Psoas muscle (tissue), 8 donors: ENCODE data around the gene STK10. TPM values are rescaled to one million over a fixed set of nuclear protein-coding genes. Genes with fewer than 3 reads are reported as not detected.
A peak's percentile ranks its signal among the peaks of the same experiment; 100 is the strongest.

Source experiments
- ATAC-seq, 4 donors: fragments of 200-7000 bp; cut with Tn5 transposase; one replicate each; pipeline ENCODE4 v1.9.1; 2020; ENCODE audit warnings: moderate library complexity in 3 of 4, mild to moderate bottlenecking in 2 of 4
- DNase-seq, 2 donors: peaks; one replicate each; pipeline ENCODE4 v3.0.0-alpha.2; 2020
- H3K27ac ChIP-seq: fragments of 200-600 bp; one replicate; pipeline ENCODE4 v1.8.0; 2022
- H3K27me3 ChIP-seq, 3 donors: fragments of 200-600 bp in 1 of 3; one replicate each; pipeline versions ENCODE4 v1.6.1 to v1.8.0; 2013 to 2022; ENCODE audit warnings: low read length in 2 of 3, mild to moderate bottlenecking in 2 of 3, moderate library complexity in 1 of 3; ENCODE audit not compliant: insufficient read depth in 3 of 3
- H3K36me3 ChIP-seq, 2 donors: fragments of 200-600 bp in 1 of 2; one replicate each; pipeline versions ENCODE4 v1.6.1 to v1.8.0; 2013 to 2022; ENCODE audit warnings: low read depth in 1 of 2, mild to moderate bottlenecking in 1 of 2, moderate library complexity in 1 of 2; ENCODE audit not compliant: insufficient read depth in 1 of 2
- H3K4me1 ChIP-seq: fragments of 200-600 bp; one replicate; pipeline ENCODE4 v1.8.0; 2022
- H3K4me3 ChIP-seq: fragments of 200-600 bp; one replicate; pipeline ENCODE4 v1.8.0; 2022; ENCODE audit warnings: mild to moderate bottlenecking
- H3K9me3 ChIP-seq: fragments of 200-600 bp; one replicate; pipeline ENCODE4 v1.8.0; 2022
- WGBS, 3 donors: extraction: QIAGEN DNeasy Blood & Tissue Kit; methylation state at CpG; one replicate each; pipeline versions ENCODE4 v1.1.6 to v1.1.7; 2013; 5-methylcytosine and 5-hydroxymethylcytosine counted together
- intact Hi-C, 2 donors: fragments of 100-400 bp; cut with DNase I; formaldehyde crosslinking; loops; one replicate each; pipeline versions ENCODE4 v1.11.0 to v1.14.2; 2022
- polyA plus RNA-seq, 3 donors: library from polyadenylated mRNA; stranded (reverse); fragments of 200-250 nt; gene quantifications; one replicate each; pipeline ENCODE4 v1.2.3, GENCODE V29; 2013
- total RNA-seq, 4 donors: library from RNA; stranded (reverse); fragmentation: NEBNext Ultra II Directional in 2 of 4; extraction: Animal tissue kit (Norgen Biotek cat#: 25700) in 2 of 4; gene quantifications; one replicate each; pipeline versions ENCODE4 v1.2.1 to v1.2.4, GENCODE V29; 2021 to 2023
- TF ChIP-seq, protein P1 (sequence below): fragments of 200-600 bp; IDR thresholded peaks from one replicate; pipeline ENCODE4 v1.8.0; 2022; ENCODE audit warnings: antibody characterized with exemption
- donor health status: healthy with polysubstance abuse.
- donor health status: DM: no; HTN: no; CAD: no; lungs with moderate emphysema.
- donor health status: Bipolar disorder and iron deficiency.
- donor health status: healthy.
- donor health status: DM: yes; HTN: yes; CAD: no.
- donor health status: DM: no; HTN: no; CAD: no.
- donor health status: DM: no; HTN: no; CAD: no.
- donor health status: DM: yes; HTN: yes; CAD: no.

The STK10 gene
- total and polyA plus RNA-seq, 7 donors, result 1.9 to 8.6 (median 6.2) TPM

DNA sequence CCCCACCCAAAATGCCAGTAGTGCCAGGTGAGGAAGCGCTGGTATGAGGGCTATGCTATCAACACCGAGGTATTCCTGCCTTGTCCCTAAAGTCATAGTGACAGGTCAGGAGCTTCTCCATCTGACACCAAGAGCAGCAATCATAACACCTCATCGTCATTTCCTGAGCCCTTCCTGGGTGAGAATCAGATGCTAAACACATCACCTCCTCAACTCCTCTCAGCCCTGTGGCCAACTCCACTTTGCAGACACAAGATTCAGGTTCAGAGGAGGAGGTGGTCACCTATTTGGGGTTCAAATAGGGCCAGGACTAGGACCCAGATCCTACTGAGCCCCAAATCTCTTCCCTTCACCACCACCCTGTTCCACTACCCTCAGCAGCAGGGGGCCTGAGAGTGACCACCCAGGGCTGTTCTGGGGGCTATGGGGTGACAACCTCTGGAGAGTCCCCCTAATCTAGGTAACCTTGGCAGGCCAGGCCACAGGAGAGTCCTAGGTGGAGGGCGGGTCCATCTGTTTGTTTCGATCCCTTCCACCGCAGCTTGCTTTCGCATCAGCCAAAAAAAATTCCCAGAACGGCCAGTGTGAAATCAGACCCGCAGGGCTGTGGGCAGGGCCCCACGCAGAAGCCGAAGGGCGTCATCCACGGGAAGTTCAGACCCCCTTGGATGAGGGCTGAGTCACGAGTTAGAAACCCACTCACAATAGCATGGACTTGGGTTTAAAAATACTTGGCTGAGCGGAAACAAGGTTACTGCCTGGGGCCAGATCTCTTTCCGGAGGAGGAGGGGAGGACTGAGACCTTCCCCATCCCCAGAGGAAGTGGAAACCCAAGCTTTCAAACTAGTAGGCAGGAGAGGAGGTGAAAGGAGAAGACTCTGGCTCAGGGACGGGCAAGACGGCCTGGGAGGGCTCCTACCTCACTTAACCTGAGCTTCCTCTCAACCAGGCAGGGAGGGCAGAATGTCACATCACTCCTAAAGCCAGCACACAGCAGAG, 8.7 kb downstream of the STK10 start:
- Histone ChIP-seq H3K27me3 (no peaks in the 10 kb centered on the region), H3K36me3 (no peaks in the 10 kb centered on the region), H3K4me1 (peaks cover 10% of the 10 kb centered on the region), H3K9me3 (no peaks in the 10 kb centered on the region), H3K27ac (peak overlapping the region; percentile 50), H3K4me3 (peak overlapping the region; percentile 28)
- DNase-seq (no peak), ATAC-seq (peak; percentile 26 to 53 (median 38))
- TF ChIP-seq, protein P1, sequence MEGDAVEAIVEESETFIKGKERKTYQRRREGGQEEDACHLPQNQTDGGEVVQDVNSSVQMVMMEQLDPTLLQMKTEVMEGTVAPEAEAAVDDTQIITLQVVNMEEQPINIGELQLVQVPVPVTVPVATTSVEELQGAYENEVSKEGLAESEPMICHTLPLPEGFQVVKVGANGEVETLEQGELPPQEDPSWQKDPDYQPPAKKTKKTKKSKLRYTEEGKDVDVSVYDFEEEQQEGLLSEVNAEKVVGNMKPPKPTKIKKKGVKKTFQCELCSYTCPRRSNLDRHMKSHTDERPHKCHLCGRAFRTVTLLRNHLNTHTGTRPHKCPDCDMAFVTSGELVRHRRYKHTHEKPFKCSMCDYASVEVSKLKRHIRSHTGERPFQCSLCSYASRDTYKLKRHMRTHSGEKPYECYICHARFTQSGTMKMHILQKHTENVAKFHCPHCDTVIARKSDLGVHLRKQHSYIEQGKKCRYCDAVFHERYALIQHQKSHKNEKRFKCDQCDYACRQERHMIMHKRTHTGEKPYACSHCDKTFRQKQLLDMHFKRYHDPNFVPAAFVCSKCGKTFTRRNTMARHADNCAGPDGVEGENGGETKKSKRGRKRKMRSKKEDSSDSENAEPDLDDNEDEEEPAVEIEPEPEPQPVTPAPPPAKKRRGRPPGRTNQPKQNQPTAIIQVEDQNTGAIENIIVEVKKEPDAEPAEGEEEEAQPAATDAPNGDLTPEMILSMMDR, result no peak
- intact Hi-C loops, result no loop called here
- 52 to 60% (median 58%) methylated on average over 18 of the region's 18 CpGs for WGBS, 3 donors

DNA sequence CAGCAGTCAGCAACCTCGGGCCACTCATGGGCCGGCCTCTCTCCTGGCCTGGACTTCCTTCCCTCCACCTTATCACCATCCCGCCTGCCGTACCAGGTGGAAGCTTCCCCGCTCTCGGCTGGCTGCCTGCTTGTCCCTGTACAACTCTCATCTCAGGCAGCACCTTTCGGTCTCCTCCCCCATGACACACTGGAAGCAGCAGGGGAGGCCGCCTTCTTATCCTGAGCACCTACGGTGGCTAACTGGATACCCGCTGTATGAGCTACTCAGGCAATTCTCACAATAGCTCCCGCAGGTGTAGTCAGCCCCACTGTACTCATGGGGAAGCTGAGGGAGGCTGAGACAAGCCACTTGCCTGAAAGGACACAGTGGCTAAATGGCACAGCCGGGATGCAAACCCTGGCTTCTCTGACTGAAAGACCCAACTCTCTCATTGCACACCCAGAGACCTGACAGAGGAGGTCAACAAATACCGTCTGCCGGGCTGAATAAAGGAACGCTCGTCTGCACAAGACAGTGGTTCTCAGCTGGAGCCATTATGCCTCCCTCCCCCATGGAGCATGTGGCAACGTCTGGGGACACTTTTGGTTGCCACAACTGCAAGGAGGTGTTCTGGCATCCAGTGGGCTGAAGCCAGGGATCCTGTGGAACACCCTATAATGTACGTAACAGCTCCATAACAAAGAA, 9.6 kb downstream of the STK10 start:
- TF ChIP-seq, protein P1, result no peak
- Histone ChIP-seq H3K27ac (peak overlapping the region; percentile 50), H3K27me3 (no peaks in the 10 kb centered on the region), H3K9me3 (no peaks in the 10 kb centered on the region), H3K4me3 (no peak overlapping the region), H3K36me3 (no peaks in the 10 kb centered on the region), H3K4me1 (peaks cover 5% of the 10 kb centered on the region)
- DNase-seq (no peak), ATAC-seq (peak in 1 of 4 donors; percentile 14)
- 76 to 87% (median 83%) methylated on average over 18 of the region's 18 CpGs for WGBS, 3 donors
- intact Hi-C loops, result no loop called here

DNA sequence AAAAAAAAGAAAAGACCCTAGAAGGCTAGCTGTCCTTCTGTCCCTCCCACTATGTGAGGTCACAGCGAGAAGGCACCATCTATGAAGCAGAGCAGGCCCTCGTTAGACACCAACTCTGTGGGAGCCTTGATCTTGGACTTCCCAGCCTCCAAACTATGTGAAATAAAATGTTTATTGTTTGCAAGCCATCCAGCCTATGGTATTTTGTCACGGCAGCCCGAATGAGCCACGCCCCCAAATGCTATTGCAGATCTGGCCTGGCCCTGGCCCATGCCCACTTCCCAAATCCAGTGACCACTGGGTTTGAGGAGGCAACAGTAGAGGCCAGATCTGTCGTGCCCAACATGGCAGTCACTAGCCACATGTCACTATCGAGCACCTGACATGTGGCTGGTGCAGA, 10.8 kb downstream of the STK10 start:
- Histone ChIP-seq H3K9me3 (no peaks in the 10 kb centered on the region), H3K27ac (no peak overlapping the region), H3K4me1 (peaks cover 4% of the 10 kb centered on the region), H3K4me3 (no peak overlapping the region), H3K36me3 (no peaks in the 10 kb centered on the region), H3K27me3 (no peaks in the 10 kb centered on the region)
- TF ChIP-seq, protein P1, result no peak
- no peak for ATAC-seq
- 83 to 91% (median 89%) methylated on average over 7 of the region's 7 CpGs for WGBS, 3 donors
- DNase-seq, result no peak
- intact Hi-C loops, result no loop called here

DNA sequence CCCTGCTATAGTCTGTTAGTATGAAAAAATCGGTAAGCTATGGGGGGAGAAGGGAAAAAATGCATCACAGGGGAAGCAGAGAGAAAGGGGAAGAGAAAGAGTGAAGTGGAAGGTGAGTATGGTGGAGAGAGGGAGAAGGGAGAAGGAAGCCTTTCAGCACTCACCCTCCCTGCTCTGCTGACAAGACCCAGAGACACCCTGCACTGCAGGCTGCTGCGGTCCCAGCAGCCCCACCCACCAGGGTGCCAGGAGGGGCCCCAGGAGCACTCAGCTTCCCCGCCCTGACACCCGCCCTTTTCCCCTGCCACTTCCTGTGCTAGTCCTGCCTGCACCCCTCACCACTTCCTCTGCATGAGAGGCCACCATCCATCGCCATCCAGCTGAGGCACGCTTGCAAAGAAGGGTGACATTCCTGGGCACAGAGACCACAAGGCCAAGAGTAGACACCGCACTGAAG, 12.7 kb downstream of the STK10 start:
- DNase-seq (peak; percentile 65 to 79), ATAC-seq (peak in 3 of 4 donors; percentile 7 to 33 (median 15))
- Histone ChIP-seq H3K36me3 (no peaks in the 10 kb centered on the region), H3K4me3 (no peak overlapping the region), H3K4me1 (peaks cover 11% of the 10 kb centered on the region), H3K9me3 (no peaks in the 10 kb centered on the region), H3K27me3 (no peaks in the 10 kb centered on the region), H3K27ac (no peak overlapping the region)
- TF ChIP-seq, protein P1, result no peak
- 64 to 78% (median 74%) methylated on average over 7 of the region's 7 CpGs for WGBS, 3 donors
- intact Hi-C loops, result no loop called here
